Ovary (tissue), 3 donors: Measurements from ENCODE around the gene WDR1.

ENCODE experiments used
- POLR2A ChIP-seq: fragments of 450-650 bp; IDR thresholded peaks from one replicate; pipeline ENCODE4 v1.6.1; 2017; ENCODE audit warnings: antibody characterized with exemption, mild to moderate bottlenecking, moderate library complexity
- TF ChIP-seq, protein P1 (sequence below), 3 donors: fragments of 450-650 bp in 2 of 3; fragments of 200-600 bp in 1 of 3; IDR thresholded peaks; one replicate each; pipeline versions ENCODE4 v1.5.1 to v1.8.0; 2016 to 2022; ENCODE audit warnings: antibody characterized with exemption in 3 of 3, mild to moderate bottlenecking in 1 of 3
- donor health status: DM: no; HTN: no; CAD: no.

DNA sequence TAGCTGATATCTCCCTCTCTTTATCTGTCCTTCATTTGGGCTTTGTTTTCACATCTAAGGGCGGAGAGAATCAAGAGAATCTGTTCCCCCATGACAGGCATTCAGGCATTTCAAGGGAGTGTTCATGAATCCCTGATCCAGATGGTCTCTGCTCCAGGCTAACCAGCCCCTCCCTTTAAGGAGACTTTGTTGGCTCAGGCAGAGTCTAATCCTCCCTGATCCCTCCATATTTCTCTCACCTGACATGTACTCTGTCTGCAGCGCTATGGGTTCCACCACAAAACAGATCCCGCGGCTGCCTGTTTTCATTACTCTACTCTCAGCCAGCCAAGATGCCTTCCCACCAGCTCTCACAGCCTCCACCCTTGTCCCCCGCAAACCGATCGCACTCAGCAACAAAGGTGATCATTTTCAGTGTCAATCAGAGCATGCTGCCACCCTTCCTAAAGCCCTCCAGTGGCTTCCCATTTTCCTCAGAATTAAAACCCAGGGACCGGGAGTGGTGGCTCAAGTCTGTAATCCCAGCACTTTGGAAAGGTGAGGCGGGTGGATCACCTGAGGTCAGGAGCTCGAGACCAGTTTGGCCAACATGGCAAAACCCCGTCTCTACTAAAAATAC lies 65.0 kb downstream of the WDR1 start:
- TF ChIP-seq, protein P1, sequence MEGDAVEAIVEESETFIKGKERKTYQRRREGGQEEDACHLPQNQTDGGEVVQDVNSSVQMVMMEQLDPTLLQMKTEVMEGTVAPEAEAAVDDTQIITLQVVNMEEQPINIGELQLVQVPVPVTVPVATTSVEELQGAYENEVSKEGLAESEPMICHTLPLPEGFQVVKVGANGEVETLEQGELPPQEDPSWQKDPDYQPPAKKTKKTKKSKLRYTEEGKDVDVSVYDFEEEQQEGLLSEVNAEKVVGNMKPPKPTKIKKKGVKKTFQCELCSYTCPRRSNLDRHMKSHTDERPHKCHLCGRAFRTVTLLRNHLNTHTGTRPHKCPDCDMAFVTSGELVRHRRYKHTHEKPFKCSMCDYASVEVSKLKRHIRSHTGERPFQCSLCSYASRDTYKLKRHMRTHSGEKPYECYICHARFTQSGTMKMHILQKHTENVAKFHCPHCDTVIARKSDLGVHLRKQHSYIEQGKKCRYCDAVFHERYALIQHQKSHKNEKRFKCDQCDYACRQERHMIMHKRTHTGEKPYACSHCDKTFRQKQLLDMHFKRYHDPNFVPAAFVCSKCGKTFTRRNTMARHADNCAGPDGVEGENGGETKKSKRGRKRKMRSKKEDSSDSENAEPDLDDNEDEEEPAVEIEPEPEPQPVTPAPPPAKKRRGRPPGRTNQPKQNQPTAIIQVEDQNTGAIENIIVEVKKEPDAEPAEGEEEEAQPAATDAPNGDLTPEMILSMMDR (IDR thresholded peaks at IDR 0.05), result no peak
- no peak for TF ChIP-seq POLR2A
